HG02938 (cell line): ENCODE measurements around the gene DYNLT5.
"Not testable (repeated sequence)": the region's sequence is repeated elsewhere in the genome, so short reads cannot be mapped to it uniquely, and the experiment has no call there.

Experiments used
- ATAC-seq: cut with Tn5 transposase; IDR thresholded peaks from one replicate; pipeline ENCODE4 v1.9.1; 2021; ENCODE audit warnings: mild to moderate bottlenecking, moderate library complexity; ENCODE audit not compliant: unreplicated experiment

Gene DYNLT5

GRCh38 chr1:66787641-66788040 lies 35.4 kb downstream of the DYNLT5 start:
- ATAC-seq: no peak

- no peak for ATAC-seq
These were observed 36.1 kb downstream of the DYNLT5 start for GRCh38 chr1:66788231-66788939.

GRCh38 chr1:66791621-66792610 lies 39.7 kb downstream of the DYNLT5 start:
- no peak for ATAC-seq

- ATAC-seq: not testable (repeated sequence)
These were observed 43.6 kb downstream of the DYNLT5 start for GRCh38 chr1:66795839-66796238.

- no peak for ATAC-seq
These were observed 57.0 kb downstream of the DYNLT5 start for GRCh38 chr1:66809245-66809644.

- no peak for ATAC-seq
These were observed 57.6 kb downstream of the DYNLT5 start for GRCh38 chr1:66809736-66810326.

GRCh38 chr1:66824771-66825170 lies 72.5 kb downstream of the DYNLT5 start:
- ATAC-seq: no peak
